K562 (cell line): ENCODE data around the gene POP5. TPM values are rescaled to one million over a fixed set of nuclear protein-coding genes. Genes with fewer than 3 reads are reported as not detected.

Experiments used
- ADNP ChIP-seq: fragments of 200-800 bp; sonication (Bioruptor generic); IDR thresholded peaks from 2 replicates; pipeline ENCODE4 v1.6.1; 2016; ENCODE audit warnings: missing genetic modification characterization, missing compliant biosample characterization
- BCL6 ChIP-seq: fragments of 250-450 bp; sonication (Bioruptor Pico); IDR thresholded peaks from 2 replicates; pipeline ENCODE4 v1.4.0; 2020
- BCOR ChIP-seq: fragments of 450-650 bp; IDR thresholded peaks from 2 replicates; pipeline ENCODE4 v1.6.1; 2016
- ELF2 ChIP-seq: fragments of 250-450 bp; sonication (Bioruptor Pico); IDR thresholded peaks from 2 replicates; pipeline ENCODE4 v1.5.0; 2021; ENCODE audit warnings: mild to moderate bottlenecking
- ESRRB ChIP-seq: fragments of 250-450 bp; sonication (Bioruptor Pico); IDR thresholded peaks from 2 replicates; pipeline ENCODE4 v1.5.0; 2020; ENCODE audit warnings: mild to moderate bottlenecking, moderate library complexity, borderline replicate concordance
- HDAC3 ChIP-seq: fragments of 450-650 bp; IDR thresholded peaks from 2 replicates; pipeline ENCODE4 v1.6.1; 2018; ENCODE audit warnings: borderline replicate concordance, mild to moderate bottlenecking, moderate library complexity; ENCODE audit not compliant: partially characterized antibody
- HMG20A ChIP-seq: fragments of 450-650 bp; formaldehyde crosslinking; conservative IDR thresholded peaks from 2 replicates; pipeline ENCODE4 v1.4.0; 2020; ENCODE audit warnings: mild to moderate bottlenecking, mixed read lengths
- ILF3 ChIP-seq: fragments of 450-650 bp; IDR thresholded peaks from 2 replicates; pipeline ENCODE4 v1.6.1; 2018; ENCODE audit warnings: antibody characterized with exemption, mild to moderate bottlenecking, moderate library complexity, borderline replicate concordance
- KDM1A ChIP-seq, 2 experiments: fragments of 450-650 bp; IDR thresholded peaks; 2 replicates each; pipeline ENCODE4 v1.6.1; 2016; ENCODE audit warnings: mild to moderate bottlenecking in 2 of 2
- NFATC3 ChIP-seq: fragments of 450-650 bp; IDR thresholded peaks from 2 replicates; pipeline ENCODE4 v1.6.1; 2017; ENCODE audit warnings: mild to moderate bottlenecking
- POLR2A ChIP-seq: fragments of 450-650 bp; conservative IDR thresholded peaks from 2 replicates; pipeline ENCODE4 v1.6.1; 2016
- POLR2G ChIP-seq: fragments of 200-400 bp; formaldehyde crosslinking; IDR thresholded peaks from 2 replicates; pipeline ENCODE4 v1.6.1; 2017; ENCODE audit warnings: low read depth, mild to moderate bottlenecking, antibody characterized with exemption, low read length, moderate library complexity
- PTBP1 ChIP-seq: fragments of 200-400 bp; formaldehyde crosslinking; IDR thresholded peaks from 2 replicates; pipeline ENCODE4 v1.6.1; 2017; ENCODE audit warnings: low read depth, low read length
- SNAPC5 ChIP-seq: fragments of 250-450 bp; sonication (Bioruptor Pico); IDR thresholded peaks from 2 replicates; pipeline ENCODE4 v1.8.0; 2021; ENCODE audit warnings: moderate library complexity, mild to moderate bottlenecking, inconsistent platforms
- VEZF1 ChIP-seq: fragments of 200-800 bp; sonication (Bioruptor generic); IDR thresholded peaks from 2 replicates; pipeline ENCODE4 v1.6.1; 2017; ENCODE audit warnings: missing genetic modification characterization, missing compliant biosample characterization
- ZBTB11 ChIP-seq, 3 experiments: fragments of 200-800 bp in 1 of 3; fragments of 250-450 bp in 1 of 3; fragments of 450-650 bp in 1 of 3; sonication (Bioruptor Pico) in 1 of 3; sonication (Bioruptor generic) in 1 of 3; formaldehyde crosslinking in 1 of 3; IDR thresholded peaks; 2 replicates each; pipeline versions ENCODE4 v1.6.1 to v1.8.0; 2016 to 2022; ENCODE audit warnings: mild to moderate bottlenecking in 2 of 3, missing genetic modification characterization in 2 of 3, missing compliant biosample characterization in 1 of 3, moderate library complexity in 1 of 3
- ZFP36 ChIP-seq: fragments of 150-350 bp; IDR thresholded peaks from 2 replicates; pipeline ENCODE4 v1.6.1; 2018; ENCODE audit warnings: low read length, low read depth; ENCODE audit not compliant: partially characterized antibody
- ZNF140 ChIP-seq: fragments of 250-450 bp; sonication (Bioruptor Pico); IDR thresholded peaks from 2 replicates; pipeline ENCODE4 v1.8.0; 2021; ENCODE audit warnings: moderate library complexity, mild to moderate bottlenecking, inconsistent platforms
- ZNF253 ChIP-seq: fragments of 250-450 bp; sonication (Bioruptor Pico); conservative IDR thresholded peaks from 2 replicates; pipeline ENCODE4 v1.6.1; 2021; ENCODE audit warnings: mild to moderate bottlenecking
- ZNF398 ChIP-seq: fragments of 250-450 bp; sonication (Bioruptor Pico); IDR thresholded peaks from 2 replicates; pipeline ENCODE4 v1.8.0; 2021; ENCODE audit warnings: moderate library complexity, mild to moderate bottlenecking, inconsistent platforms
- ZNF644 ChIP-seq: fragments of 200-800 bp; sonication (Bioruptor generic); IDR thresholded peaks from 2 replicates; pipeline ENCODE4 v1.6.1; 2016; ENCODE audit warnings: low read depth, missing genetic modification characterization, missing compliant biosample characterization
- ZNF79 ChIP-seq: fragments of 250-450 bp; sonication (Bioruptor Pico); IDR thresholded peaks from 2 replicates; pipeline ENCODE4 v1.4.0; 2020; ENCODE audit warnings: low read depth, mild to moderate bottlenecking, moderate library complexity
- polyA plus RNA-seq, 8 experiments: library from polyadenylated mRNA; depleted of rRNA in 4 of 8; stranded (reverse) in 5 of 8; unstranded in 3 of 8; fragments of >200 nt; fragmentation: Nextera tagmentation in 2 of 8; fragmentation: Illumina TruSeq in 1 of 8; extraction: Ambion mirVana in 2 of 8; extraction: Trizol in 1 of 8; gene quantifications; 2 replicates each; pipeline versions ENCODE4 v1.2.1 to v1.2.3, GENCODE V29; 2011 to 2014; ENCODE audit warnings: inconsistent platforms in 1 of 8, missing spikeins in 1 of 8
- total RNA-seq, 7 experiments: library from RNA; depleted of rRNA in 6 of 7; stranded (reverse); fragments of >200 nt in 6 of 7; fragmentation: Illumina TruSeq in 2 of 7; extraction: Trizol in 2 of 7; gene quantifications; 2 replicates each; pipeline versions ENCODE4 v1.2.1 to v1.2.3, GENCODE V29; 2011 to 2021; ENCODE audit warnings: low replicate concordance in 1 of 7

POP5 gene
- total and polyA plus RNA-seq, 9 of the 15 experiments (the other 6 are each of a cell fraction or from before 2014, with no cell fraction given), result 57.5 to 253 (median 73.8) TPM

GRCh38 chr12:120588371-120588770 is 7.2 kb upstream of the POP5 start (continued):
- no peak for TF ChIP-seq VEZF1 (CRISPR knock-in tag)
- no peak for TF ChIP-seq ILF3
- TF ChIP-seq ZNF140, result no peak
- no peak for TF ChIP-seq ZNF644 (tag)
- TF ChIP-seq HDAC3, result no peak
- TF ChIP-seq BCOR, result peak; percentile 72
- no peak for TF ChIP-seq ZNF253
- TF ChIP-seq ADNP, result 0 out of 2 replicates have a peak, but pooled peaks have one; percentile 34
- no peak for TF ChIP-seq SNAPC5 (CRISPR knock-in tag)
- no peak for TF ChIP-seq ESRRB
- peak in 1 of 2 experiments; percentile 27; a peak in 2 of 4 replicates for TF ChIP-seq KDM1A (IDR thresholded peaks at IDR 0.05)
- TF ChIP-seq POLR2A, result no peak
- no peak for TF ChIP-seq ZBTB11 (CRISPR knock-in tag; IDR thresholded peaks at IDR 0.05)
- TF ChIP-seq ZFP36, result peak; percentile 78
- no peak for TF ChIP-seq PTBP1
- TF ChIP-seq ZNF398, result no peak
- TF ChIP-seq POLR2G, result no peak
- no peak for TF ChIP-seq BCL6 (CRISPR knock-in tag)
- no peak for TF ChIP-seq ZNF79 (CRISPR knock-in tag)
- TF ChIP-seq ELF2 (CRISPR knock-in tag), result no peak
- TF ChIP-seq NFATC3, result no peak
- no peak for TF ChIP-seq HMG20A
